ENCODE data around the gene NAAA. TPM values are rescaled to one million over a fixed set of nuclear protein-coding genes. Genes with fewer than 3 reads are reported as not detected.
A peak's percentile ranks its signal among the peaks of the same experiment; 100 is the strongest.

The NAAA gene
- total RNA-seq, 1 experiment from 2014 or later: 48.6 TPM

GRCh38 chr4:75920327-75920726, 20.5 kb downstream of the NAAA start:
- Histone ChIP-seq H3F3A (ENCODE audit: low read length, unreplicated experiment) (no peaks in the 10 kb centered on the region), H3K9me2 (replicated peaks; ENCODE audit: low read length) (no peaks in the 10 kb centered on the region), H3K4me1 (ENCODE audit: insufficient read depth, low read length) (no peaks in the 10 kb centered on the region), H3K9ac (ENCODE audit: low read length) (no peak overlapping the region), H3K4me2 (ENCODE audit: low read length) (no peak overlapping the region), H3K27ac (ENCODE audit: low read length) (no peak overlapping the region), H3K79me2 (ENCODE audit: low read length) (no peaks in the 10 kb centered on the region), H3K36me3 (ENCODE audit: low read depth, low read length) (no peaks in the 10 kb centered on the region), H3K4me3 (ENCODE audit: low read length) (no peak overlapping the region), H3K9me3 (ENCODE audit: low read length) (no peaks in the 10 kb centered on the region), H4K20me1 (ENCODE audit: low read length) (no peaks in the 10 kb centered on the region), H2AFZ (ENCODE audit: low read length) (no peak overlapping the region), H3K27me3 (ENCODE audit: low read length) (no peaks in the 10 kb centered on the region)
- ATAC-seq (no peak), DNase-seq (no peak)
- BruUV-seq (replicated peaks): no TSS peak
- intact Hi-C loops (cut with micrococcal nuclease): no loop called here
- ChIA-PET POLR2A (ENCODE audit: unreplicated experiment) (no interaction called here), CTCF (no interaction called here)
- TF ChIP-seq EZH2 (IDR thresholded peaks at IDR 0.05; ENCODE audit: low read length, unreplicated experiment) (no peak), EZH2phosphoT487 (IDR thresholded peaks at IDR 0.05; ENCODE audit: borderline replicate concordance, low read length) (no peak), CTCF (conservative IDR thresholded peaks at IDR 0.05; ENCODE audit: low read depth, low read length) (no peak)

GRCh38 chr4:75919920-75920319, 20.9 kb downstream of the NAAA start:
- Histone ChIP-seq H4K20me1 (ENCODE audit: low read length) (no peaks in the 10 kb centered on the region), H3K4me2 (ENCODE audit: low read length) (no peak overlapping the region), H3K27me3 (ENCODE audit: low read length) (no peaks in the 10 kb centered on the region), H3K4me3 (ENCODE audit: low read length) (no peak overlapping the region), H3K27ac (ENCODE audit: low read length) (no peak overlapping the region), H3K9ac (ENCODE audit: low read length) (no peak overlapping the region), H3K36me3 (ENCODE audit: low read depth, low read length) (no peaks in the 10 kb centered on the region), H3K4me1 (ENCODE audit: insufficient read depth, low read length) (no peaks in the 10 kb centered on the region), H3K79me2 (ENCODE audit: low read length) (no peaks in the 10 kb centered on the region), H3F3A (ENCODE audit: low read length, unreplicated experiment) (no peaks in the 10 kb centered on the region), H2AFZ (ENCODE audit: low read length) (no peak overlapping the region), H3K9me2 (replicated peaks; ENCODE audit: low read length) (no peaks in the 10 kb centered on the region), H3K9me3 (ENCODE audit: low read length) (no peaks in the 10 kb centered on the region)
- ChIA-PET POLR2A (ENCODE audit: unreplicated experiment) (no interaction called here), CTCF (no interaction called here)
- peak; percentile 67 for ATAC-seq
- intact Hi-C loops (cut with micrococcal nuclease): no loop called here
- DNase-seq: no peak
- no TSS peak for BruUV-seq (replicated peaks)
- TF ChIP-seq EZH2 (IDR thresholded peaks at IDR 0.05; ENCODE audit: low read length, unreplicated experiment): no peak
- no peak for TF ChIP-seq EZH2phosphoT487 (IDR thresholded peaks at IDR 0.05; ENCODE audit: borderline replicate concordance, low read length)
- TF ChIP-seq CTCF (conservative IDR thresholded peaks at IDR 0.05; ENCODE audit: low read depth, low read length): no peak

- no peak overlapping the region for H3K4me2 ChIP-seq (ENCODE audit: low read length)
- no TSS peak for BruUV-seq (replicated peaks)
- H4K20me1 ChIP-seq (ENCODE audit: low read length): no peaks in the 10 kb centered on the region
- POLR2A ChIA-PET (ENCODE audit: unreplicated experiment): no interaction called here
- no peaks in the 10 kb centered on the region for H3K79me2 ChIP-seq (ENCODE audit: low read length)
- ATAC-seq (peak; percentile 62), DNase-seq (peak; percentile 25)
- no peaks in the 10 kb centered on the region for H3K9me3 ChIP-seq (ENCODE audit: low read length)
- H3K27ac ChIP-seq (ENCODE audit: low read length): no peak overlapping the region
- no peak overlapping the region for H2AFZ ChIP-seq (ENCODE audit: low read length)
- H3K4me1 ChIP-seq (ENCODE audit: insufficient read depth, low read length): no peaks in the 10 kb centered on the region
- H3K9ac ChIP-seq (ENCODE audit: low read length): no peak overlapping the region
- no peaks in the 10 kb centered on the region for H3K9me2 ChIP-seq (replicated peaks; ENCODE audit: low read length)
- CTCF ChIA-PET: interaction anchor here (1.0 to 1.1 kb wide), 3 partner anchors 12 to 171 kb away, joined by 3 to 5 read pairs (median 4); partner anchors contain the start of gene NAAA
- H3F3A ChIP-seq (ENCODE audit: low read length, unreplicated experiment): no peaks in the 10 kb centered on the region
- H3K27me3 ChIP-seq (ENCODE audit: low read length): no peaks in the 10 kb centered on the region
- TF ChIP-seq EZH2 (IDR thresholded peaks at IDR 0.05; ENCODE audit: low read length, unreplicated experiment) (no peak), EZH2phosphoT487 (IDR thresholded peaks at IDR 0.05; ENCODE audit: borderline replicate concordance, low read length) (no peak), CTCF (conservative IDR thresholded peaks at IDR 0.05; ENCODE audit: low read depth, low read length) (peak; percentile 78)
- intact Hi-C loops (cut with micrococcal nuclease): loop anchor here (1.0 kb wide), 1 partner anchor 151 kb away; no protein-coding TSS in a partner anchor
- no peak overlapping the region for H3K4me3 ChIP-seq (ENCODE audit: low read length)
- H3K36me3 ChIP-seq (ENCODE audit: low read depth, low read length): no peaks in the 10 kb centered on the region
These were observed 24.6 kb downstream of the NAAA start for GRCh38 chr4:75916091-75916661.
